RWPE2 (cell line): ENCODE data around the gene SS18L1.

Experiments
- ATAC-seq: fragments of 200-7000 bp; cut with Tn5 transposase; 3 replicates; pipeline ENCODE4 v1.9.1; 2021; ENCODE audit warnings: low read depth
- DNase-seq: peaks from one replicate; pipeline ENCODE4 v3.0.0-alpha.2; 2020; ENCODE audit warnings: low spot score
- H3K27ac ChIP-seq: fragments of 450-650 bp; 2 replicates; pipeline ENCODE4 v1.5.1; 2017; ENCODE audit warnings: mild to moderate bottlenecking; ENCODE audit not compliant: poor library complexity, severe bottlenecking
- H3K27me3 ChIP-seq: fragments of 250-450 bp; sonication (Bioruptor Pico); 2 replicates; pipeline ENCODE4 v1.5.1; 2021; ENCODE audit warnings: mild to moderate bottlenecking, moderate library complexity; ENCODE audit not compliant: insufficient read depth, poor library complexity, severe bottlenecking
- H3K36me3 ChIP-seq: fragments of 250-450 bp; sonication (Bioruptor Pico); 2 replicates; pipeline ENCODE4 v1.5.1; 2020; ENCODE audit warnings: low read depth, mild to moderate bottlenecking, moderate library complexity
- H3K4me1 ChIP-seq: fragments of 250-450 bp; sonication (Bioruptor Pico); 2 replicates; pipeline ENCODE4 v1.5.1; 2021; ENCODE audit warnings: mild to moderate bottlenecking, moderate library complexity; ENCODE audit not compliant: insufficient read depth, poor library complexity, severe bottlenecking
- H3K4me3 ChIP-seq: fragments of 250-450 bp; sonication (Bioruptor Pico); 2 replicates; pipeline ENCODE4 v1.5.1; 2021; ENCODE audit warnings: mild to moderate bottlenecking, moderate library complexity; ENCODE audit not compliant: severe bottlenecking
- H3K9me3 ChIP-seq: fragments of 250-450 bp; sonication (Bioruptor Pico); 2 replicates; pipeline ENCODE4 v1.5.1; 2021; ENCODE audit warnings: mild to moderate bottlenecking, moderate library complexity; ENCODE audit not compliant: severe bottlenecking
- CTCF ChIP-seq: fragments of 450-650 bp; IDR thresholded peaks from one replicate; pipeline ENCODE4 v1.5.1; 2017; ENCODE audit warnings: mild to moderate bottlenecking, moderate library complexity; ENCODE audit not compliant: poor library complexity, severe bottlenecking

Gene SS18L1

GRCh38 chr20:62163485-62163865 lies 19.9 kb downstream of the SS18L1 start:
- TF ChIP-seq CTCF = no peak
- DNase-seq = no peak
- H3K4me1 ChIP-seq = peaks cover 28% of the 10 kb centered on the region
- no peaks in the 10 kb centered on the region for H3K27me3 ChIP-seq
- H3K36me3 ChIP-seq = peaks cover 63% of the 10 kb centered on the region
- H3K9me3 ChIP-seq = no peaks in the 10 kb centered on the region
- H3K4me3 ChIP-seq = no peak overlapping the region
- no peak for ATAC-seq
- H3K27ac ChIP-seq = no peak overlapping the region

GRCh38 chr20:62163986-62164762 lies 20.6 kb downstream of the SS18L1 start:
- H3K27me3 ChIP-seq = no peaks in the 10 kb centered on the region
- no peaks in the 10 kb centered on the region for H3K9me3 ChIP-seq
- peaks cover 67% of the 10 kb centered on the region for H3K36me3 ChIP-seq
- DNase-seq (peak; percentile 83), ATAC-seq (no peak)
- no peak overlapping the region for H3K27ac ChIP-seq
- no peak overlapping the region for H3K4me3 ChIP-seq
- no peak for TF ChIP-seq CTCF
- peaks cover 25% of the 10 kb centered on the region for H3K4me1 ChIP-seq

GRCh38 chr20:62164879-62165761 lies 21.6 kb downstream of the SS18L1 start:
- Histone ChIP-seq H3K36me3 (peaks cover 69% of the 10 kb centered on the region), H3K27ac (no peak overlapping the region)
- no peak for TF ChIP-seq CTCF

GRCh38 chr20:62165762-62166399 lies 22.3 kb downstream of the SS18L1 start:
- Histone ChIP-seq H3K4me3 (no peak overlapping the region), H3K9me3 (no peaks in the 10 kb centered on the region), H3K27me3 (no peaks in the 10 kb centered on the region), H3K27ac (no peak overlapping the region), H3K4me1 (peaks cover 11% of the 10 kb centered on the region), H3K36me3 (peaks cover 66% of the 10 kb centered on the region)
- ATAC-seq = no peak
- no peak for DNase-seq
- no peak for TF ChIP-seq CTCF

More at GRCh38 chr20:62164879-62165761, 21.6 kb downstream of the SS18L1 start:
- Histone ChIP-seq H3K9me3 (no peaks in the 10 kb centered on the region), H3K27me3 (no peaks in the 10 kb centered on the region), H3K4me1 (peaks cover 17% of the 10 kb centered on the region), H3K4me3 (no peak overlapping the region)
- DNase-seq (no peak), ATAC-seq (no peak)
